GM23338 (cell line): ENCODE results near the gene KRT79. TPM values are rescaled to one million over a fixed set of nuclear protein-coding genes. Genes with fewer than 3 reads are reported as not detected.

ENCODE experiments used
- ATAC-seq: fragments of 200-7000 bp; cut with Tn5 transposase; 3 replicates; pipeline ENCODE4 v1.9.1; 2020
- DNase-seq: peaks from one replicate; pipeline ENCODE4 v3.0.0-alpha.2; 2015; ENCODE audit warnings: low spot score
- H2AFZ ChIP-seq: fragments of 200-600 bp; sonication (generic); 2 replicates; pipeline ENCODE4 v1.8.0; 2016; ENCODE audit warnings: antibody characterized with exemption, mild to moderate bottlenecking, moderate library complexity
- H3F3A ChIP-seq: fragments of 200-600 bp; sonication (generic); replicated peaks from 2 replicates; pipeline ENCODE4 v1.8.0; 2017; ENCODE audit warnings: antibody characterized with exemption, mixed run types, low read depth
- H3K27ac ChIP-seq: fragments of 200-600 bp; sonication (generic); 2 replicates; pipeline ENCODE4 v1.6.1; 2016; ENCODE audit warnings: low read depth
- H3K27me3 ChIP-seq: fragments of 200-600 bp; sonication (generic); 2 replicates; pipeline ENCODE4 v1.8.0; 2016; ENCODE audit warnings: mild to moderate bottlenecking, mixed run types, moderate library complexity; ENCODE audit not compliant: insufficient read depth
- H3K36me3 ChIP-seq: fragments of 200-600 bp; sonication (generic); 2 replicates; pipeline ENCODE4 v1.8.0; 2016; ENCODE audit warnings: mild to moderate bottlenecking; ENCODE audit not compliant: insufficient read depth
- H3K4me1 ChIP-seq: fragments of 200-600 bp; sonication (generic); 2 replicates; pipeline ENCODE4 v1.8.0; 2016; ENCODE audit warnings: mild to moderate bottlenecking, moderate library complexity; ENCODE audit not compliant: insufficient read depth
- H3K4me2 ChIP-seq: fragments of 200-600 bp; sonication (generic); 2 replicates; pipeline ENCODE4 v1.7.1; 2017; ENCODE audit warnings: mixed run types
- H3K4me3 ChIP-seq: fragments of 200-600 bp; sonication (generic); 2 replicates; pipeline ENCODE4 v1.6.1; 2016; ENCODE audit warnings: mixed run types
- H3K79me2 ChIP-seq: fragments of 200-600 bp; sonication (generic); replicated peaks from 2 replicates; pipeline ENCODE4 v1.8.0; 2017; ENCODE audit warnings: mild to moderate bottlenecking; ENCODE audit not compliant: insufficient read depth
- H3K9me2 ChIP-seq: fragments of 200-600 bp; sonication (generic); 2 replicates; pipeline ENCODE4 v1.8.0; 2017; ENCODE audit not compliant: insufficient read depth
- H4K20me1 ChIP-seq: fragments of 200-600 bp; sonication (generic); replicated peaks from 2 replicates; pipeline ENCODE4 v1.8.0; 2017; ENCODE audit warnings: mild to moderate bottlenecking; ENCODE audit not compliant: insufficient read depth
- H3K27ac Mint-ChIP-seq: 2 replicates; pipeline ENCODE4 v1.8.0; 2020; ENCODE audit warnings: inconsistent platforms, mild to moderate bottlenecking, moderate library complexity, mixed read lengths
- H3K27me3 Mint-ChIP-seq: 3 replicates; pipeline ENCODE4 v1.8.0; 2022; ENCODE audit warnings: low read depth, mild to moderate bottlenecking, moderate library complexity, mixed read lengths, inconsistent platforms; ENCODE audit not compliant: insufficient read depth, poor library complexity
- H3K36me3 Mint-ChIP-seq: 3 replicates; pipeline ENCODE4 v1.8.0; 2021; ENCODE audit warnings: low read depth, mild to moderate bottlenecking, inconsistent platforms, moderate library complexity, mixed read lengths
- H3K4me1 Mint-ChIP-seq: 3 replicates; pipeline ENCODE4 v1.8.0; 2020; ENCODE audit warnings: mild to moderate bottlenecking, inconsistent platforms, mixed read lengths
- H3K4me3 Mint-ChIP-seq: 3 replicates; pipeline ENCODE4 v1.8.0; 2021; ENCODE audit warnings: moderate library complexity, mild to moderate bottlenecking, inconsistent platforms, mixed read lengths
- H3K9me3 Mint-ChIP-seq: 3 replicates; pipeline ENCODE4 v1.8.0; 2020; ENCODE audit warnings: moderate library complexity, mild to moderate bottlenecking, inconsistent platforms, mixed read lengths
- CREB1 ChIP-seq: fragments of 250-450 bp; sonication (Bioruptor Pico); IDR thresholded peaks from 2 replicates; pipeline ENCODE4 v1.5.0; 2020; ENCODE audit warnings: low read depth, mild to moderate bottlenecking, moderate library complexity
- CTCF ChIP-seq, 2 experiments: fragments of 200-600 bp in 1 of 2; sonication (generic) in 1 of 2; conservative IDR thresholded peaks; 2 replicates each; pipeline versions ENCODE4 v1.5.1 to v1.6.1; 2016 to 2017; ENCODE audit warnings: antibody characterized with exemption in 2 of 2, low read depth in 2 of 2, mild to moderate bottlenecking in 2 of 2, moderate library complexity in 1 of 2
- EZH2 ChIP-seq: fragments of 200-600 bp; sonication (generic); IDR thresholded peaks from one replicate; pipeline ENCODE4 v1.8.0; 2017; ENCODE audit warnings: antibody characterized with exemption, mild to moderate bottlenecking, low read depth; ENCODE audit not compliant: unreplicated experiment
- EZH2phosphoT487 ChIP-seq: fragments of 200-600 bp; sonication (generic); IDR thresholded peaks from one replicate; pipeline ENCODE4 v1.8.1; 2018; ENCODE audit warnings: antibody characterized with exemption; ENCODE audit not compliant: unreplicated experiment
- NANOG ChIP-seq: IDR thresholded peaks from 2 replicates; pipeline ENCODE4 v1.6.1; 2016; ENCODE audit warnings: antibody characterized with exemption, borderline replicate concordance
- POLR2AphosphoS5 ChIP-seq: IDR thresholded peaks from 2 replicates; pipeline ENCODE4 v1.6.1; 2016; ENCODE audit warnings: antibody characterized with exemption, low read depth
- STAT1 ChIP-seq: IDR thresholded peaks from one replicate; pipeline ENCODE4 v1.6.1; 2016; ENCODE audit warnings: antibody characterized with exemption; ENCODE audit not compliant: unreplicated experiment
- ZNF114 ChIP-seq: fragments of 250-450 bp; sonication (Bioruptor Pico); IDR thresholded peaks from 2 replicates; pipeline ENCODE4 v1.5.0; 2020; ENCODE audit warnings: mild to moderate bottlenecking, moderate library complexity
- ZNF331 ChIP-seq: fragments of 250-450 bp; sonication (Bioruptor Pico); IDR thresholded peaks from 2 replicates; pipeline ENCODE4 v1.5.0; 2020; ENCODE audit warnings: low read depth, mild to moderate bottlenecking, moderate library complexity
- polyA plus RNA-seq: library from polyadenylated mRNA; unstranded; fragments of >200 nt; fragmentation: Nextera tagmentation; extraction: Ambion mirVana; gene quantifications from 2 replicates; pipeline ENCODE4 v1.2.1, GENCODE V29; 2016
- total RNA-seq: library from RNA; depleted of rRNA; stranded (reverse); fragments of >200 nt; shearing (Covaris generic); gene quantifications from 2 replicates; pipeline ENCODE4 v1.2.3, GENCODE V29; 2014
- TF ChIP-seq, protein P1 (sequence below): fragments of 250-450 bp; sonication (Bioruptor Pico); IDR thresholded peaks from 2 replicates; pipeline ENCODE4 v1.5.0; 2020; ENCODE audit warnings: mild to moderate bottlenecking, moderate library complexity
- TF ChIP-seq, protein P2 (sequence below): IDR thresholded peaks from one replicate; pipeline ENCODE4 v1.6.1; 2018; ENCODE audit warnings: antibody characterized with exemption; ENCODE audit not compliant: unreplicated experiment
- TF ChIP-seq, protein P3 (sequence below): IDR thresholded peaks from 2 replicates; pipeline ENCODE4 v1.6.1; 2016; ENCODE audit warnings: antibody characterized with exemption

The KRT79 gene
- total and polyA plus RNA-seq, 2 experiments from 2014 or later, result 0.21 TPM; not detected in 1

- peaks cover 2% of the 10 kb centered on the region for H3K27me3 Mint-ChIP-seq
- Histone ChIP-seq H3K4me2 (no peak overlapping the region), H3F3A (no peaks in the 10 kb centered on the region), H3K4me3 (no peak overlapping the region), H3K9me2 (0 out of 2 replicates have a peak, but pooled peaks cover 6% of the 10 kb centered on the region), H4K20me1 (no peaks in the 10 kb centered on the region), H3K27ac (no peak overlapping the region), H3K36me3 (no peaks in the 10 kb centered on the region), H3K4me1 (no peaks in the 10 kb centered on the region), H3K27me3 (no peaks in the 10 kb centered on the region), H3K79me2 (no peaks in the 10 kb centered on the region), H2AFZ (no peak overlapping the region)
- no peak for ATAC-seq
- H3K9me3 Mint-ChIP-seq, result no peaks in the 10 kb centered on the region
- no peaks in the 10 kb centered on the region for H3K36me3 Mint-ChIP-seq
- DNase-seq, result no peak
- H3K4me1 Mint-ChIP-seq, result no peaks in the 10 kb centered on the region
- H3K27ac Mint-ChIP-seq, result no peak overlapping the region
- TF ChIP-seq ZNF114 (CRISPR knock-in tag) (no peak), NANOG (no peak), POLR2AphosphoS5 (no peak), ZNF331 (no peak), CTCF (conservative IDR thresholded peaks at IDR 0.05; ENCODE audit: low read depth in 2 of 2) (no peak), CREB1 (CRISPR knock-in tag) (no peak), EZH2 (no peak), STAT1 (no peak), EZH2phosphoT487 (no peak)
- TF ChIP-seq, protein P1, sequence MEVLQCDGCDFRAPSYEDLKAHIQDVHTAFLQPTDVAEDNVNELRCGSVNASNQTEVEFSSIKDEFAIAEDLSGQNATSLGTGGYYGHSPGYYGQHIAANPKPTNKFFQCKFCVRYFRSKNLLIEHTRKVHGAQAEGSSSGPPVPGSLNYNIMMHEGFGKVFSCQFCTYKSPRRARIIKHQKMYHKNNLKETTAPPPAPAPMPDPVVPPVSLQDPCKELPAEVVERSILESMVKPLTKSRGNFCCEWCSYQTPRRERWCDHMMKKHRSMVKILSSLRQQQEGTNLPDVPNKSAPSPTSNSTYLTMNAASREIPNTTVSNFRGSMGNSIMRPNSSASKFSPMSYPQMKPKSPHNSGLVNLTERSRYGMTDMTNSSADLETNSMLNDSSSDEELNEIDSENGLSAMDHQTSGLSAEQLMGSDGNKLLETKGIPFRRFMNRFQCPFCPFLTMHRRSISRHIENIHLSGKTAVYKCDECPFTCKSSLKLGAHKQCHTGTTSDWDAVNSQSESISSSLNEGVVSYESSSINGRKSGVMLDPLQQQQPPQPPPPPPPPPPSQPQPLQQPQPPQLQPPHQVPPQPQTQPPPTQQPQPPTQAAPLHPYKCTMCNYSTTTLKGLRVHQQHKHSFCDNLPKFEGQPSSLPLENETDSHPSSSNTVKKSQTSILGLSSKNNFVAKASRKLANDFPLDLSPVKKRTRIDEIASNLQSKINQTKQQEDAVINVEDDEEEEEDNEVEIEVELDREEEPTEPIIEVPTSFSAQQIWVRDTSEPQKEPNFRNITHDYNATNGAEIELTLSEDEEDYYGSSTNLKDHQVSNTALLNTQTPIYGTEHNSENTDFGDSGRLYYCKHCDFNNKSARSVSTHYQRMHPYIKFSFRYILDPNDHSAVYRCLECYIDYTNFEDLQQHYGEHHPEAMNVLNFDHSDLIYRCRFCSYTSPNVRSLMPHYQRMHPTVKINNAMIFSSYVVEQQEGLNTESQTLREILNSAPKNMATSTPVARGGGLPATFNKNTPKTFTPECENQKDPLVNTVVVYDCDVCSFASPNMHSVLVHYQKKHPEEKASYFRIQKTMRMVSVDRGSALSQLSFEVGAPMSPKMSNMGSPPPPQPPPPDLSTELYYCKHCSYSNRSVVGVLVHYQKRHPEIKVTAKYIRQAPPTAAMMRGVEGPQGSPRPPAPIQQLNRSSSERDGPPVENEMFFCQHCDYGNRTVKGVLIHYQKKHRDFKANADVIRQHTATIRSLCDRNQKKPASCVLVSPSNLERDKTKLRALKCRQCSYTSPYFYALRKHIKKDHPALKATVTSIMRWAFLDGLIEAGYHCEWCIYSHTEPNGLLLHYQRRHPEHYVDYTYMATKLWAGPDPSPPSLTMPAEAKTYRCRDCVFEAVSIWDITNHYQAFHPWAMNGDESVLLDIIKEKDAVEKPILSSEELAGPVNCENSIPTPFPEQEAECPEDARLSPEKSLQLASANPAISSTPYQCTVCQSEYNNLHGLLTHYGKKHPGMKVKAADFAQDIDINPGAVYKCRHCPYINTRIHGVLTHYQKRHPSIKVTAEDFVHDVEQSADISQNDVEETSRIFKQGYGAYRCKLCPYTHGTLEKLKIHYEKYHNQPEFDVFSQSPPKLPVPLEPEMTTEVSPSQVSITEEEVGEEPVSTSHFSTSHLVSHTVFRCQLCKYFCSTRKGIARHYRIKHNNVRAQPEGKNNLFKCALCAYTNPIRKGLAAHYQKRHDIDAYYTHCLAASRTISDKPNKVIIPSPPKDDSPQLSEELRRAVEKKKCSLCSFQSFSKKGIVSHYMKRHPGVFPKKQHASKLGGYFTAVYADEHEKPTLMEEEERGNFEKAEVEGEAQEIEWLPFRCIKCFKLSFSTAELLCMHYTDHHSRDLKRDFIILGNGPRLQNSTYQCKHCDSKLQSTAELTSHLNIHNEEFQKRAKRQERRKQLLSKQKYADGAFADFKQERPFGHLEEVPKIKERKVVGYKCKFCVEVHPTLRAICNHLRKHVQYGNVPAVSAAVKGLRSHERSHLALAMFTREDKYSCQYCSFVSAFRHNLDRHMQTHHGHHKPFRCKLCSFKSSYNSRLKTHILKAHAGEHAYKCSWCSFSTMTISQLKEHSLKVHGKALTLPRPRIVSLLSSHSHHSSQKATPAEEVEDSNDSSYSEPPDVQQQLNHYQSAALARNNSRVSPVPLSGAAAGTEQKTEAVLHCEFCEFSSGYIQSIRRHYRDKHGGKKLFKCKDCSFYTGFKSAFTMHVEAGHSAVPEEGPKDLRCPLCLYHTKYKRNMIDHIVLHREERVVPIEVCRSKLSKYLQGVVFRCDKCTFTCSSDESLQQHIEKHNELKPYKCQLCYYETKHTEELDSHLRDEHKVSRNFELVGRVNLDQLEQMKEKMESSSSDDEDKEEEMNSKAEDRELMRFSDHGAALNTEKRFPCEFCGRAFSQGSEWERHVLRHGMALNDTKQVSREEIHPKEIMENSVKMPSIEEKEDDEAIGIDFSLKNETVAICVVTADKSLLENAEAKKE (CRISPR knock-in tag), result no peak
- TF ChIP-seq, protein P2, sequence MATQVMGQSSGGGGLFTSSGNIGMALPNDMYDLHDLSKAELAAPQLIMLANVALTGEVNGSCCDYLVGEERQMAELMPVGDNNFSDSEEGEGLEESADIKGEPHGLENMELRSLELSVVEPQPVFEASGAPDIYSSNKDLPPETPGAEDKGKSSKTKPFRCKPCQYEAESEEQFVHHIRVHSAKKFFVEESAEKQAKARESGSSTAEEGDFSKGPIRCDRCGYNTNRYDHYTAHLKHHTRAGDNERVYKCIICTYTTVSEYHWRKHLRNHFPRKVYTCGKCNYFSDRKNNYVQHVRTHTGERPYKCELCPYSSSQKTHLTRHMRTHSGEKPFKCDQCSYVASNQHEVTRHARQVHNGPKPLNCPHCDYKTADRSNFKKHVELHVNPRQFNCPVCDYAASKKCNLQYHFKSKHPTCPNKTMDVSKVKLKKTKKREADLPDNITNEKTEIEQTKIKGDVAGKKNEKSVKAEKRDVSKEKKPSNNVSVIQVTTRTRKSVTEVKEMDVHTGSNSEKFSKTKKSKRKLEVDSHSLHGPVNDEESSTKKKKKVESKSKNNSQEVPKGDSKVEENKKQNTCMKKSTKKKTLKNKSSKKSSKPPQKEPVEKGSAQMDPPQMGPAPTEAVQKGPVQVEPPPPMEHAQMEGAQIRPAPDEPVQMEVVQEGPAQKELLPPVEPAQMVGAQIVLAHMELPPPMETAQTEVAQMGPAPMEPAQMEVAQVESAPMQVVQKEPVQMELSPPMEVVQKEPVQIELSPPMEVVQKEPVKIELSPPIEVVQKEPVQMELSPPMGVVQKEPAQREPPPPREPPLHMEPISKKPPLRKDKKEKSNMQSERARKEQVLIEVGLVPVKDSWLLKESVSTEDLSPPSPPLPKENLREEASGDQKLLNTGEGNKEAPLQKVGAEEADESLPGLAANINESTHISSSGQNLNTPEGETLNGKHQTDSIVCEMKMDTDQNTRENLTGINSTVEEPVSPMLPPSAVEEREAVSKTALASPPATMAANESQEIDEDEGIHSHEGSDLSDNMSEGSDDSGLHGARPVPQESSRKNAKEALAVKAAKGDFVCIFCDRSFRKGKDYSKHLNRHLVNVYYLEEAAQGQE, result no peak
- TF ChIP-seq, protein P3, sequence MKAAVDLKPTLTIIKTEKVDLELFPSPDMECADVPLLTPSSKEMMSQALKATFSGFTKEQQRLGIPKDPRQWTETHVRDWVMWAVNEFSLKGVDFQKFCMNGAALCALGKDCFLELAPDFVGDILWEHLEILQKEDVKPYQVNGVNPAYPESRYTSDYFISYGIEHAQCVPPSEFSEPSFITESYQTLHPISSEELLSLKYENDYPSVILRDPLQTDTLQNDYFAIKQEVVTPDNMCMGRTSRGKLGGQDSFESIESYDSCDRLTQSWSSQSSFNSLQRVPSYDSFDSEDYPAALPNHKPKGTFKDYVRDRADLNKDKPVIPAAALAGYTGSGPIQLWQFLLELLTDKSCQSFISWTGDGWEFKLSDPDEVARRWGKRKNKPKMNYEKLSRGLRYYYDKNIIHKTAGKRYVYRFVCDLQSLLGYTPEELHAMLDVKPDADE, result no peak
- H3K4me3 Mint-ChIP-seq, result no peak overlapping the region
Observed at GRCh38 chr12:52772772-52773171, 61.3 kb downstream of the KRT79 start.
